Umbilical cord (tissue), 2 donors: Measurements from ENCODE around the gene FDX2. TPM values are rescaled to one million over a fixed set of nuclear protein-coding genes. Genes with fewer than 3 reads are reported as not detected.
A peak's percentile ranks its signal among the peaks of the same experiment; 100 is the strongest.

Source experiments
- DNase-seq: peaks from one replicate; pipeline ENCODE4 v3.0.0-alpha.2; 2015; ENCODE audit warnings: low spot score
- total RNA-seq: library from RNA; depleted of rRNA; stranded (reverse); fragments of >200 nt; gene quantifications from one replicate; pipeline ENCODE4 v1.2.3, GENCODE V29; 2014; ENCODE audit warnings: low replicate concordance; ENCODE audit not compliant: insufficient read depth

The FDX2 gene
- total RNA-seq, 1 donor from 2014 or later = 18.3 TPM

GRCh38 chr19:10332965-10333757 is 17.3 kb upstream of the FDX2 start, which contains the start of gene RAVER1:
TSS of gene RAVER1 (minus strand) at chr19:10333529. CDS start at chr19:10333507, 22 bp downstream.
- DNase-seq = peak; percentile 99

- no peak for DNase-seq
These were observed 16.5 kb upstream of the FDX2 start for GRCh38 chr19:10332158-10332964.

- no peak for DNase-seq
These were observed 13.7 kb upstream of the FDX2 start for GRCh38 chr19:10329555-10329954.

- no peak for DNase-seq
These were observed 13.0 kb upstream of the FDX2 start for GRCh38 chr19:10328558-10329429.

GRCh38 chr19:10327793-10328192 is 12.0 kb upstream of the FDX2 start:
- no peak for DNase-seq

- DNase-seq = no peak
These were observed 9.9 kb upstream of the FDX2 start for GRCh38 chr19:10325732-10326131.

- no peak for DNase-seq
These were observed 6.3 kb upstream of the FDX2 start for GRCh38 chr19:10321874-10322835.

- DNase-seq = no peak
These were observed 5.6 kb upstream of the FDX2 start for GRCh38 chr19:10321417-10321797.

GRCh38 chr19:10320602-10321416 is 5.0 kb upstream of the FDX2 start:
- DNase-seq = no peak

GRCh38 chr19:10318807-10319682 is 3.2 kb upstream of the FDX2 start:
- DNase-seq = no peak

GRCh38 chr19:10317857-10318462 is 2.1 kb upstream of the FDX2 start:
- DNase-seq = no peak

- DNase-seq = no peak
These were observed 1.4 kb upstream of the FDX2 start for GRCh38 chr19:10317045-10317856.

GRCh38 chr19:10316229-10317044 is 622 bp upstream of the FDX2 start:
- DNase-seq = no peak

- DNase-seq = no peak
These were observed 6.4 kb downstream of the FDX2 start, which contains the start of gene ZGLP1 for GRCh38 chr19:10309423-10309822. TSS of gene ZGLP1 (minus strand) at chr19:10309815.

- no peak for DNase-seq
These were observed 9.5 kb downstream of the FDX2 start for GRCh38 chr19:10306327-10306726.

- DNase-seq = no peak
These were observed 10.5 kb downstream of the FDX2 start for GRCh38 chr19:10305139-10305806.
